HL-60/S4 treated with phorbol 12-myristate 13-acetate at 8.2 ng/mL for 4 days and 3 days (cell line): ENCODE results near the gene PTGER1.

Source experiments
- in situ Hi-C: fragments of 300-500 bp; cut with MboI; formaldehyde crosslinking; loops from 2 replicates; pipeline ENCODE4 v1.15.0; 2022; ENCODE audit warnings: low sequenced_read_pairs

The PTGER1 gene

GRCh38 chr19:14503285-14503684, 28.1 kb upstream of the PTGER1 start:
- in situ Hi-C loops, result no loop called here

- in situ Hi-C loops, result no loop called here
These were observed 27.4 kb upstream of the PTGER1 start for GRCh38 chr19:14502334-14503092.

GRCh38 chr19:14497228-14497921, 22.2 kb upstream of the PTGER1 start:
- in situ Hi-C loops, result no loop called here

- in situ Hi-C loops, result no loop called here
These were observed 21.7 kb upstream of the PTGER1 start for GRCh38 chr19:14496834-14497227.

GRCh38 chr19:14496029-14496833, 21.1 kb upstream of the PTGER1 start, which contains the start of gene GIPC1:
Gene GIPC1 (minus strand): TSS chr19:14496127. CDS start chr19:14482976, 13,151 bp downstream.
- in situ Hi-C loops, result no loop called here

- in situ Hi-C loops, result no loop called here
These were observed 20.5 kb upstream of the PTGER1 start for GRCh38 chr19:14495672-14496028.

- in situ Hi-C loops, result no loop called here
These were observed 19.9 kb upstream of the PTGER1 start for GRCh38 chr19:14494910-14495671.

GRCh38 chr19:14494411-14494810, 19.3 kb upstream of the PTGER1 start:
- in situ Hi-C loops, result no loop called here

- in situ Hi-C loops, result no loop called here
These were observed 17.7 kb upstream of the PTGER1 start for GRCh38 chr19:14492756-14493337.

GRCh38 chr19:14487370-14488125, 12.4 kb upstream of the PTGER1 start:
- in situ Hi-C loops, result no loop called here

GRCh38 chr19:14482172-14482941, 7.2 kb upstream of the PTGER1 start:
- in situ Hi-C loops, result no loop called here

- in situ Hi-C loops, result no loop called here
These were observed 5.5 kb upstream of the PTGER1 start for GRCh38 chr19:14480700-14481079.

GRCh38 chr19:14479975-14480699, 5.0 kb upstream of the PTGER1 start:
- in situ Hi-C loops, result no loop called here

GRCh38 chr19:14479309-14479974, 4.3 kb upstream of the PTGER1 start:
- in situ Hi-C loops, result no loop called here

GRCh38 chr19:14478113-14478545, 3.0 kb upstream of the PTGER1 start:
- in situ Hi-C loops, result no loop called here

GRCh38 chr19:14477418-14478112, 2.4 kb upstream of the PTGER1 start:
- in situ Hi-C loops, result no loop called here
